Purkinje cell (primary cell): Measurements from ENCODE around the gene PAQR7. TPM values are rescaled to one million over a fixed set of nuclear protein-coding genes. Genes with fewer than 3 reads are reported as not detected.

ENCODE experiments used
- polyA plus RNA-seq: library from polyadenylated mRNA; unstranded; fragments of >200 nt; fragmentation: Nextera tagmentation; gene quantifications from 2 replicates; pipeline ENCODE4 v1.2.1, GENCODE V29; 2014

PAQR7 gene, protein sequence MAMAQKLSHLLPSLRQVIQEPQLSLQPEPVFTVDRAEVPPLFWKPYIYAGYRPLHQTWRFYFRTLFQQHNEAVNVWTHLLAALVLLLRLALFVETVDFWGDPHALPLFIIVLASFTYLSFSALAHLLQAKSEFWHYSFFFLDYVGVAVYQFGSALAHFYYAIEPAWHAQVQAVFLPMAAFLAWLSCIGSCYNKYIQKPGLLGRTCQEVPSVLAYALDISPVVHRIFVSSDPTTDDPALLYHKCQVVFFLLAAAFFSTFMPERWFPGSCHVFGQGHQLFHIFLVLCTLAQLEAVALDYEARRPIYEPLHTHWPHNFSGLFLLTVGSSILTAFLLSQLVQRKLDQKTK
- polyA plus RNA-seq: 7.5 and 8.7 TPM in 2 replicates

DNA sequence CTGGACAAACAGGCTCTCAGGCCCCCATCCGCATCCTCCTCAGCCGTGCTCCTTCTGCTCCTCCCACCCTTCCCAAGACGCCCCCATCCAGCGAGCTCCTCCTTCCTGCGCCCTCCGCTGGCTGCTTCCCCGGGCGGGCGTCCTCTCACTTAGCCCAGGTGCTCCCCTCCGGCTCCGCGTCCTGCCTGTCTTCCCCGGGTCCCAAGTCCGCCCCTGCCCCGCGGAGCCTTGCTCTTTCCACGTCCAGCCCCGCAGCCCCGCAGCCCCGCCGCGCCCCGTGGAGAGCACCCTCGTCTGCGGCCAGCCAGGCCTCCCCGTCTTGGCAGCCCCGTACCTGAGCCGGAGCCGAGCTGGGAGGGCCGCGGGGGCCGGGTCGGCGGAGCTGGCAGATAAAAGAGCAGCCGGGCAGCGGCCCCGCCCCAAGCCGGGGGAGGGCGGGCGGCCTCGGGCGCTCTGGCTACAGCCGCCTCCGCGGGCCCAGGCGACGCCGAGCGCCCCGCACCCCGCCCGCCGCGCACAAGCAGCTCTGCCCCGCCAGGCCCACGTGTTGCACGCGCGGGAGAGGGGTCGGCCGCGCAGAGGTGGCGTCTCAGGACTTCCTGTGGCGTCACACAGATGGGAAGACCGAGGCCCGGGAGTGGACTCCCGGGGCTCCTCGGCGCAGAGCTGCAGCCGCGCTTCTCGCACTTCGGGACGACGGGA, at the start of gene PAQR7:
Gene PAQR7, minus strand, starts transcription at position 555 of the 702 bp plus-strand sequence. CDS start 11,869 bp downstream, outside the sequence.

DNA sequence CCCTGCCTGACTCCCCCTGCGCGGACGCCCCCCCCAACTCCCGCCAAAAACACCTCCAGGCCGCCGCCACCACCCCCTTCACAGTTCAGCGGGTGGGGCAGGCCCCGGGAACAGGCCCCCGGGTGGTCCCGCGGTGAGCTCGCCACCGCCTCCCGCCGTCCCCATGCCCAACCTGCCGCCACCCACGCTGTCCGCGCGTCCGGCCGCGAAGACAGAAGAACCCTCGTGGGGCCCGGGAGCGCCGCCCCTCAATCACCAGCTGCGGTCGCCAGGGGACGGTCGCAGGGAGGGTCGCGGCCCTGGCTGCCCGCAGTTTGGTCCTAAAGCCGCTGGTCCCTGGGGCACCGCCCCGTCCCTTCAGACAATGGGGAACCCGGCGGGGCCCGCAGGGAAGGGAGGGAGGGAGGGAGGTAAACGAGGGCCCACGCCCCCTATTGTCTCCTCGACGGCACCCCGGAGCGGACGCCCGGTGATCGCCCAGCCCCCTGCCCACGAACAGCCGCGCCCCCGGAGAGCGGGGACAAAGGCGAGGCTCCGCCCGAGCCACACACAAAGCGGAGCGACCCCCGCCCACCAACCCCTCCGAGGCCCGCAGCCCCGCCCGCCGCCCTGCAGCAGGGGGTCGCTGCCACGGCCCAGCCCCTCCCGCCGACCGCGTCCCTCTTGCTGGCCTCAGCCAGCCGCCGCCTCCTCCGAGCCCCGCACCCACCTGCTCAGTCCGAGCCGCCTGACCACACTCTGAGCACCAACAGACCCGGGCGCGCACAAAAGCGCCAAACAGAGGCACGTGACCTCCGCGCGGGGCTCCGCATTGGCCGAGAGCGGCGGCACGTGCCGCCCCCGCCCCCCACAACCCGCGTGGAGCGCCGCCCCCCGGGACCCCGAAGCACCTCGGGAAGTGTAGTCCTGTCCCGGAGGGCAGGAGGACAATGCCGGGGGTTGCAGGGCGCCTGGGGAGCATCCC, 30.5 kb upstream of the PAQR7 start, which contains the start of gene STMN1:
Gene STMN1, minus strand, starts transcription at position 740 of the 964 bp plus-strand sequence. CDS start 1,743 bp downstream, outside the sequence.

DNA sequence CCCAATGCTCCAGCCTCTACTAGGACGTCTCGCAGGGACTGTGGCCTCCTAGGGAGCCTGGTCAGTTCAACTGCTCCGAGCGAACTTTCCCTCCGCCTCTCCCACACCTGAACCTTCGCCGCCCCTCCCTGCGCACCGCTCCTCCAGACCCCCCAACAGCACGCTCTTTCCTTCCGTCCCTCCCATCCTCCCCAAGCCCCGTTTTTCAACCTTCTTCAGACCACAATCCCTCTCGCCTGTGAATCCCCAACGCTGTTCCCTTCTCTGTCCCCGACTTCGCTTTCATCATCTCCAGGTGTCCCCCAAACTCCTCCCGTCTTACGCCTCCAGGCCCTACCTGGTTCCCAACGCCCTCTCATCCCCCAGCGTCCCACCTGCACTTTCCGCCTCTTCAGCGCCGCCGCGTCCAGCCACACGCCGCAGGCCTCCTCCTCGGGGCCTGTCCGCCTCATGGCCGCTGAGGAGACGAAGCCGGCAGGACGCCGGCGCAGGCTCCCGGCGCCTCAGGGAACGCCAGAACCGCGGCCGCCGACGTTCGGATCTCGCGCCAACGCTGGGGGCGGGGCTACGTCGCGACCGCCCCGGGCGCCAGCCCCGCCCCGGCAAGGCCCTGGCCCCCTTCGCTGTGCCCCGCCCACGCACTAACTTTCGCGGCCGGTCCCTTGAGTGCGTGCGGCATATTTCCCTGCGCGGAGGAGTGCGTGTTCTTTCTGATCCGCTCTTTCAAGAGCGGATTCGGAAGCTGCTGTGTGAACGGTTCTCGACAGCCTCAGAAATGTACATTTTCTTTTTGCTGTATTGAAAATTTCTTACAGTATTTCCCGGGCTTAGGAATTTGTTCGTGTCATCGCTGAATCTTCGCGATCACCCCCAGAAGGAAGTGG, 16.4 kb downstream of the PAQR7 start, which contains the start of gene AUNIP:
Gene AUNIP, minus strand, starts transcription at position 552 of the 884 bp plus-strand sequence. Its CDS starts 100 bp downstream, at position 452.

DNA sequence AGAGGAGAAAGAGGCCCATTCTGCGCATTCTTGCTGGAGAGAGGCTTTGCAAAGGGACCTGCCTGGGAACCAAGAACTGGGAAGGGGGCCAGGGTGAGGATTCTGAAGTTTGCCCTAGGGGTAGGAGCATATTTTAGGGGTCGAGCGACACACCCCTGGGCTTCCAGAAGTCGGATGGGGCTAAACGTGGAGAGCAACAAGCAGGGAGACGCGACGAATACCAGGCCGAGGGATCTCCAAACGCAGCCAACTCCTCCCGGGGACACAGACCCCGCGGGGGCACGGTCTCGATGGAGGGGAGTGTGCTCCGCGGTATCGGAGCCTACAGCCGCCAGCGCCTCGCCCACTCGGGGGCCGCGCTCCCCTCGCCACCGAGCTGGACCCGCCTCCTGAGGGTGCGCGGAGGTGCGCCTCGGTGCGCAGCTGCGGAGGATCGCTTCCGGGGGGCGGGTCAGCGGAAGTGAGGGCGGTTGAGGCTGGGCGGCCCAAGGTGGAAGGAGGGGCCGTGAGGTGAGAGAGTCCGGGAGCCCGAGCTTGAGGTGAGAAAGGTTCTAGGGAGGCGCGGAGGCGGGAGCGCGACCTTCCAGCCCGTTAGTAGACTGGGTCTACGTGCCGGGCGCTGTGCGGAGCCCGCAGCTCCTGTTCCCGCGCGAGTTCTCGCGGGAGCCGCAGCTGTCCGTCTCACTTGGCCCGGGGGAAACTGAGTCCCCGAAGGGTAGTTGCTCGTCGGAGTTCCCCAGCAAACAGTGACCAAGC, 55.8 kb downstream of the PAQR7 start, which contains the start of gene MTFR1L:
Gene MTFR1L, plus strand, starts transcription at position 464 of the 756 bp plus-strand sequence. CDS start 3,151 bp downstream, outside the sequence.

Other genes starting within 250 kb of the PAQR7 start
- 0.53 and 0.94 TPM in 2 replicates for gene SELENON, start 75.5 kb downstream of the PAQR7 start, polyA plus RNA-seq
- 43.6 and 45.8 TPM in 2 replicates for gene MTFR1L, start 55.8 kb downstream of the PAQR7 start, polyA plus RNA-seq
- 4.3 TPM in 1 of 2 replicates, not detected in the other for gene AUNIP, start 16.3 kb downstream of the PAQR7 start, polyA plus RNA-seq
- 380 and 1,529 TPM in 2 replicates for gene STMN1, start 30.7 kb upstream of the PAQR7 start, polyA plus RNA-seq
- gene PAFAH2, start 122.4 kb upstream of the PAQR7 start, polyA plus RNA-seq: 0.34 and 2.4 TPM in 2 replicates
- gene EXTL1, start 146.1 kb upstream of the PAQR7 start, polyA plus RNA-seq: 0.50 TPM in 1 of 2 replicates, not detected in the other
- gene SLC30A2, start 170.4 kb upstream of the PAQR7 start, polyA plus RNA-seq: not detected in 2 replicates
- gene TRIM63, start 191.9 kb upstream of the PAQR7 start, polyA plus RNA-seq: not detected in 2 replicates
- gene PDIK1L, start 236.1 kb upstream of the PAQR7 start, polyA plus RNA-seq: 2.7 and 4.6 TPM in 2 replicates